22Rv1 (cell line): ENCODE results near the gene MUC15.

Experiments used
- ZFX ChIP-seq: fragments of 450-650 bp; IDR thresholded peaks from 2 replicates; pipeline ENCODE4 v1.6.1; 2017; ENCODE audit warnings: antibody characterized with exemption, borderline replicate concordance
- TF ChIP-seq, protein P1 (sequence below): fragments of 450-650 bp; IDR thresholded peaks from 2 replicates; pipeline ENCODE4 v1.5.1; 2017; ENCODE audit warnings: mild to moderate bottlenecking

DNA sequence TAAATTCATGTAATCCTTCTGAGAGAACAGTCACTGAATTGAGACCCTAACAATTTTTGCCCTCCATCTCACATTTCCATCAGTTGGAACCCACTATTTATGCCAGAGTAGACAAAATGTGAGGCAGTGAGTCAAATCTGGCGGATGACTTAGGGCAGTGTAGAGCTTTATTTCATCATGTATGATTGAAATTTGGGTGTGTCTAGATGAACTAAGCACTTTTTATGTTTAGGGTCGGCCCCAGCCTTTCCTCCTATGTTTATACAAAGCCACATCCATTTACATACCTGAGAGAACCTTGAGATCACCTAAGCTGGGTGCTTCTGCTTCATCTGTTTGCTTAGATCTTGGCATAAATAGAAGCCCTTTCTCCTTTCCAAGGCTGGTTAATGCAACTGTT lies 15.0 kb upstream of the MUC15 start:
- TF ChIP-seq, protein P1, sequence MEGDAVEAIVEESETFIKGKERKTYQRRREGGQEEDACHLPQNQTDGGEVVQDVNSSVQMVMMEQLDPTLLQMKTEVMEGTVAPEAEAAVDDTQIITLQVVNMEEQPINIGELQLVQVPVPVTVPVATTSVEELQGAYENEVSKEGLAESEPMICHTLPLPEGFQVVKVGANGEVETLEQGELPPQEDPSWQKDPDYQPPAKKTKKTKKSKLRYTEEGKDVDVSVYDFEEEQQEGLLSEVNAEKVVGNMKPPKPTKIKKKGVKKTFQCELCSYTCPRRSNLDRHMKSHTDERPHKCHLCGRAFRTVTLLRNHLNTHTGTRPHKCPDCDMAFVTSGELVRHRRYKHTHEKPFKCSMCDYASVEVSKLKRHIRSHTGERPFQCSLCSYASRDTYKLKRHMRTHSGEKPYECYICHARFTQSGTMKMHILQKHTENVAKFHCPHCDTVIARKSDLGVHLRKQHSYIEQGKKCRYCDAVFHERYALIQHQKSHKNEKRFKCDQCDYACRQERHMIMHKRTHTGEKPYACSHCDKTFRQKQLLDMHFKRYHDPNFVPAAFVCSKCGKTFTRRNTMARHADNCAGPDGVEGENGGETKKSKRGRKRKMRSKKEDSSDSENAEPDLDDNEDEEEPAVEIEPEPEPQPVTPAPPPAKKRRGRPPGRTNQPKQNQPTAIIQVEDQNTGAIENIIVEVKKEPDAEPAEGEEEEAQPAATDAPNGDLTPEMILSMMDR: no peak
- no peak for TF ChIP-seq ZFX
